Liver (tissue), 3 donors: Measurements from ENCODE around the gene SPTB.

Experiments used
- ATF3 ChIP-seq: IDR thresholded peaks from 2 replicates; pipeline ENCODE4 v1.6.1; 2016; ENCODE audit warnings: antibody characterized with exemption
- CTCF ChIP-seq: fragments of 150-350 bp; IDR thresholded peaks from 2 replicates; pipeline ENCODE4 v1.5.1; 2017; ENCODE audit warnings: improper control_type of control experiment, low read depth, low read length; ENCODE audit not compliant: missing input control
- FOXA1 ChIP-seq: IDR thresholded peaks from 2 replicates; pipeline ENCODE4 v1.6.1; 2016; ENCODE audit warnings: antibody characterized with exemption
- MAX ChIP-seq: IDR thresholded peaks from 2 replicates; pipeline ENCODE4 v1.6.1; 2016; ENCODE audit warnings: antibody characterized with exemption
- REST ChIP-seq: IDR thresholded peaks from 2 replicates; pipeline ENCODE4 v1.6.1; 2016; ENCODE audit warnings: antibody characterized with exemption, mild to moderate bottlenecking
- YY1 ChIP-seq: IDR thresholded peaks from 2 replicates; pipeline ENCODE4 v1.6.1; 2016; ENCODE audit warnings: antibody characterized with exemption, mild to moderate bottlenecking
- donor health status: healthy.
- donor health status: healthy.

GRCh38 chr14:64912261-64912660 lies 32.6 kb upstream of the SPTB start:
- TF ChIP-seq MAX (no peak), CTCF (no peak), YY1 (no peak), ATF3 (no peak), FOXA1 (no peak), REST (no peak)
